Tongue (tissue), 2 donors: ENCODE data around the gene FBXL16. TPM values are rescaled to one million over a fixed set of nuclear protein-coding genes. Genes with fewer than 3 reads are reported as not detected.

Source experiments
- DNase-seq: peaks from one replicate; pipeline ENCODE4 v3.0.0-alpha.2; 2015
- total RNA-seq: library from RNA; depleted of rRNA; stranded (reverse); fragments of >200 nt; gene quantifications from one replicate; pipeline ENCODE4 v1.2.3, GENCODE V29; 2014

Gene FBXL16
- total RNA-seq, 1 donor from 2014 or later, result 1.3 TPM

- peak; percentile 85 for DNase-seq
Observed at GRCh38 chr16:660459-661183, 45.0 kb downstream of the FBXL16 start.

- DNase-seq, result no peak
Observed at GRCh38 chr16:660132-660458, 45.5 kb downstream of the FBXL16 start.

GRCh38 chr16:659618-660017 lies 46.0 kb downstream of the FBXL16 start:
- DNase-seq, result no peak

GRCh38 chr16:658679-659571 lies 46.7 kb downstream of the FBXL16 start:
- DNase-seq, result no peak

GRCh38 chr16:657487-657886 lies 48.1 kb downstream of the FBXL16 start:
- no peak for DNase-seq

GRCh38 chr16:654034-654433 lies 51.6 kb downstream of the FBXL16 start:
- no peak for DNase-seq

- DNase-seq, result no peak
Observed at GRCh38 chr16:652454-653305, 52.9 kb downstream of the FBXL16 start.

GRCh38 chr16:651844-652243 lies 53.8 kb downstream of the FBXL16 start:
- no peak for DNase-seq

- DNase-seq, result no peak
Observed at GRCh38 chr16:649631-650030, 56.0 kb downstream of the FBXL16 start.

GRCh38 chr16:648781-649589 lies 56.6 kb downstream of the FBXL16 start, which contains the start of gene WDR90:
Gene WDR90 (plus strand): TSS chr16:649365. CDS start chr16:649417, 52 bp downstream.
- peak; percentile 95 for DNase-seq

- no peak for DNase-seq
Observed at GRCh38 chr16:648071-648780, 57.4 kb downstream of the FBXL16 start.

GRCh38 chr16:647173-647902 lies 58.3 kb downstream of the FBXL16 start:
- no peak for DNase-seq

- DNase-seq, result no peak
Observed at GRCh38 chr16:646679-647172, 58.9 kb downstream of the FBXL16 start.

GRCh38 chr16:645852-646678 lies 59.5 kb downstream of the FBXL16 start:
- DNase-seq, result no peak

GRCh38 chr16:644556-644955 lies 61.0 kb downstream of the FBXL16 start:
- DNase-seq, result no peak

- DNase-seq, result no peak
Observed at GRCh38 chr16:643050-643368, 62.6 kb downstream of the FBXL16 start.
